ENCODE data around the gene IQCN. TPM values are rescaled to one million over a fixed set of nuclear protein-coding genes. Genes with fewer than 3 reads are reported as not detected.
"Not testable (repeated sequence)": the region's sequence is repeated elsewhere in the genome, so short reads cannot be mapped to it uniquely, and the experiment has no call there.

IQCN gene
- total RNA-seq, 2 experiments from 2014 or later: 0.40 to 0.59 TPM

- CTCF ChIA-PET: interaction anchor here (1.1 to 1.6 kb wide), 2 partner anchors 11 to 60 kb away, joined by 3 to 4 read pairs; no protein-coding TSS in a partner anchor
These were observed 54.2 kb downstream of the IQCN start for GRCh38 chr19:18219911-18220631.

GRCh38 chr19:18218600-18218999, 55.7 kb downstream of the IQCN start:
- POLR2A ChIA-PET: no interaction called here
- CTCF ChIA-PET: interaction anchor here (0.9 to 1.1 kb wide), 2 partner anchors 13 to 33 kb away, joined by 3 read pairs; no protein-coding TSS in a partner anchor

More at GRCh38 chr19:18219911-18220631, 54.2 kb downstream of the IQCN start:
- POLR2A ChIA-PET: no interaction called here

GRCh38 chr19:18218159-18218558, 56.1 kb downstream of the IQCN start:
- ChIA-PET CTCF (interaction anchor here (0.9 to 1.1 kb wide), 2 partner anchors 14 to 33 kb away, joined by 3 read pairs; no protein-coding TSS in a partner anchor), POLR2A (no interaction called here)

- ChIA-PET POLR2A (no interaction called here), CTCF (interaction anchor here (0.6 to 1.6 kb wide), 3 partner anchors 11 to 194 kb away, joined by 3 read pairs; no protein-coding TSS in a partner anchor)
These were observed 57.5 kb downstream of the IQCN start for GRCh38 chr19:18216789-18217188.

- POLR2A ChIA-PET: no interaction called here
- CTCF ChIA-PET: interaction anchor here (0.7 kb wide), 1 partner anchor 165 kb away, joined by 3 read pairs; no protein-coding TSS in a partner anchor
These were observed 59.3 kb downstream of the IQCN start for GRCh38 chr19:18214779-18215433.

GRCh38 chr19:18211683-18212082, 62.6 kb downstream of the IQCN start:
- CTCF ChIA-PET: interaction anchor here (1.5 to 1.6 kb wide), 2 partner anchors 12 to 40 kb away, joined by 4 read pairs; no protein-coding TSS in a partner anchor
- POLR2A ChIA-PET: no interaction called here

- POLR2A ChIA-PET: not testable (repeated sequence)
- CTCF ChIA-PET: interaction anchor here (0.7 to 8.2 kb wide), 3 partner anchors 25 to 128 kb away, joined by 3 to 95 read pairs (median 4); a partner anchor contains a TSS
These were observed 64.3 kb downstream of the IQCN start for GRCh38 chr19:18209912-18210311.

GRCh38 chr19:18208098-18208951, 65.9 kb downstream of the IQCN start:
- ChIA-PET POLR2A (interaction anchor here (0.5 kb wide), 1 partner anchor 208 kb away, joined by 3 read pairs; no protein-coding TSS in a partner anchor), CTCF (interaction anchor here (0.6 to 8.2 kb wide), 14 partner anchors 11 to 131 kb away, joined by 3 to 95 read pairs (median 3); partner anchors contain the start of genes LSM4, MPV17L2 and PDE4C)

Other genes starting within 250 kb of the IQCN start
- 10 to 100 TPM; 18.7 to 22.0 TPM for gene IL12RB1, start 187.5 kb downstream of the IQCN start, total RNA-seq
- 10 to 100 TPM; 15.5 to 16.2 TPM for gene MAST3, start 176.7 kb downstream of the IQCN start, total RNA-seq
- gene PIK3R2, start 121.3 kb downstream of the IQCN start, total RNA-seq: 10 to 100 TPM; 18.6 to 19.5 TPM
- 10 to 100 TPM; 22.5 to 24.6 TPM for gene IFI30, start 100.6 kb downstream of the IQCN start, total RNA-seq
- 10 to 100 TPM; 20.4 to 21.6 TPM for gene MPV17L2, start 81.2 kb downstream of the IQCN start, total RNA-seq
- 1 to 10 TPM; 6.3 to 6.5 TPM for gene RAB3A, start 70.4 kb downstream of the IQCN start, total RNA-seq
- gene PDE4C, start 48.0 kb downstream of the IQCN start, total RNA-seq: not detected
- 100 to 1,000 TPM; 339 to 357 TPM for gene JUND, start 7.2 kb upstream of the IQCN start, total RNA-seq
- gene LSM4, start 48.6 kb upstream of the IQCN start, total RNA-seq: 100 to 1,000 TPM; 385 to 395 TPM
- gene PGPEP1, start 66.1 kb upstream of the IQCN start, total RNA-seq: 10 to 100 TPM; 27.5 to 28.4 TPM
- not detected for gene GDF15, start 111.7 kb upstream of the IQCN start, total RNA-seq
- not detected for gene LRRC25, start 123.2 kb upstream of the IQCN start, total RNA-seq
- gene SSBP4, start 144.9 kb upstream of the IQCN start, total RNA-seq: 100 to 1,000 TPM; 151 to 158 TPM
- 10 to 100 TPM; 22.8 to 23.7 TPM for gene ISYNA1, start 163.7 kb upstream of the IQCN start, total RNA-seq
- 10 to 100 TPM; 22.6 to 24.3 TPM for gene ELL, start 247.6 kb upstream of the IQCN start, total RNA-seq